Esophagus squamous epithelium (tissue), 5 donors: Measurements from ENCODE around the gene CCL1. TPM values are rescaled to one million over a fixed set of nuclear protein-coding genes. Genes with fewer than 3 reads are reported as not detected.

Experiments used
- DNase-seq: peaks from one replicate; lab custom pipeline; 2025; lab: John Stamatoyannopoulos, UW
- H3K27ac ChIP-seq, 4 donors: fragments of 200-600 bp; sonication (generic); one replicate each; pipeline ENCODE4 v1.5.1; 2016 to 2019; ENCODE audit warnings: mild to moderate bottlenecking in 1 of 4
- H3K27me3 ChIP-seq, 4 donors: fragments of 200-600 bp; sonication (generic); 1 replicate in 3 of 4; 2 replicates in 1 of 4; pipeline versions ENCODE4 v1.5.1 to v1.6.0; 2017 to 2021; ENCODE audit warnings: antibody characterized with exemption in 1 of 4
- H3K36me3 ChIP-seq, 3 donors: fragments of 200-600 bp; sonication (generic); one replicate each; pipeline ENCODE4 v1.5.1; 2016 to 2019
- H3K4me1 ChIP-seq, 3 donors: fragments of 200-600 bp; sonication (generic); one replicate each; pipeline ENCODE4 v1.5.1; 2017 to 2019
- H3K4me3 ChIP-seq, 4 donors: fragments of 200-600 bp; sonication (generic); 1 replicate in 3 of 4; 2 replicates in 1 of 4; pipeline ENCODE4 v1.5.1; 2016 to 2019; ENCODE audit warnings: mild to moderate bottlenecking in 2 of 4, moderate library complexity in 1 of 4
- H3K9me3 ChIP-seq, 3 donors: fragments of 200-600 bp; sonication (generic); one replicate each; pipeline ENCODE4 v1.5.1; 2016 to 2019
- CTCF ChIP-seq, 6 experiments: fragments of 450-650 bp in 4 of 6; fragments of 200-600 bp in 2 of 6; sonication (generic) in 2 of 6; IDR thresholded peaks; one replicate each; pipeline ENCODE4 v1.5.1; 2016 to 2019; ENCODE audit warnings: antibody characterized with exemption in 6 of 6, mild to moderate bottlenecking in 4 of 6, moderate library complexity in 4 of 6
- POLR2A ChIP-seq, 4 donors: fragments of 450-650 bp; IDR thresholded peaks; one replicate each; pipeline ENCODE4 v1.6.1; 2017; ENCODE audit warnings: antibody characterized with exemption in 4 of 4, mild to moderate bottlenecking in 4 of 4, moderate library complexity in 3 of 4
- WGBS, 2 donors: methylation state at CpG; one replicate each; pipeline ENCODE4 v1.1.5; 2018; 5-methylcytosine and 5-hydroxymethylcytosine counted together
- intact Hi-C: fragments of 100-400 bp; cut with DNase I; formaldehyde crosslinking; loops from one replicate; pipeline ENCODE4 v1.15.0; 2022
- total RNA-seq, 4 donors: library from RNA; depleted of rRNA; stranded (reverse); fragments of >200 nt; gene quantifications; one replicate each; pipeline ENCODE4 v1.1.0, GENCODE V29; 2016
- donor health status: DM: yes; HTN: yes; CAD: no.

CCL1 gene
- total RNA-seq, 4 donors from 2014 or later: not detected

DNA sequence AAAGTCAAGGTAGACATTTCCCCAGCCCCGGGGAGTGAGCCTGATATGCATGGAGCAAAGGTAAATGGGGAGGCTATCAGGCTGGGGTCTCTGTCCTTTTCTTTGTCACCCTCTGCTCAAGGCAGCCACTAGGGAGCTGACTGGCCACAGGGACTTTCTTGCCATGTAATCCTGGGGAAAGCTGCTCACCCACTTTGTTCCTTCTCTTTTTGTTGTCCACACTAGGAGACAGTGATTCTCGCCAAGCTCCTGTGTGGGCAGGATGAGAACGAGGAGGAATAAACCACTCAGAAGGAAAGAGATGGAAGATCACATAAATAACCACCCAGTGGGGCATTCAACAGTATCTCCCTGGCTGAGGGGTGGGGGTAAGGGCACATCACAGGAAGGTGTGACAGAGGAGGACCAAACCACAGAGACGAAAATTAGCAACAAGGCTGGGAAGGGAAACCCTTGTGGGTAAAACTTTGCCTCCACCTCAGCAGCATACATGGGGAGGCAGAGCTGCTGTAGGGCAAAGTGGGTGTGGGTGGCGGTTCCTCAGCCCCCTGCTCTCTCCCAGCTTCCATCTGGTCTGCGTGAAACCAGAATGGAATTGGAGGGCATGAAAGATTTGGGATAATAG lies 26.2 kb upstream of the CCL1 start:
- TF ChIP-seq CTCF (IDR thresholded peaks at IDR 0.05): no peak
- no peak for TF ChIP-seq POLR2A (IDR thresholded peaks at IDR 0.05)
- Histone ChIP-seq H3K27ac (no peak overlapping the region), H3K27me3 (peaks cover 0 to 30% (median 0%) of the 10 kb centered on the region in 4 donors), H3K36me3 (no peaks in the 10 kb centered on the region), H3K9me3 (no peaks in the 10 kb centered on the region), H3K4me1 (peaks cover 0 to 7% (median 0%) of the 10 kb centered on the region in 3 donors), H3K4me3 (no peak overlapping the region)
- WGBS, 2 donors: 55 to 64% methylated on average over 4 to 6 of the region's 6 CpGs
- no peak for DNase-seq
- intact Hi-C loops: no loop called here

DNA sequence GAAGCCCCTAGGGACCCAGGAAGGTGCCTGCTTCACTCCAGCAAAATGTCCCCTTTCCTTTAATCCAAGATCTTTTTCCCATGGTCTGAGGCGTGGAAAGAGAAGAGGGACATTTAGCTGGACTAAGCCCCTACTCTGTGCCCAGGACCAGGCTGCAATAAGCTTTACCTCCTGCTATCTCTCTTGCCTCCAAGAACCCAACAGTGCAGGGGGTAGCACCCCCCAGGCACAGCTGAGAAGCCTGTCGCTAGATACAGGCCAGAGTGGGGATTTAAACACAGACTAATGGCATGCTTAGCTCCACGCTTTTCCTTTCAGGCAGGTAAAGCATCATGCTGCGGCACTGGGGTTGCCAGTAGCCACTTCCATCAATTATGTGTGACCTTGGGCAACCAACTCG lies 24.5 kb upstream of the CCL1 start:
- no peak for DNase-seq
- no peak for TF ChIP-seq CTCF (IDR thresholded peaks at IDR 0.05)
- no peak for TF ChIP-seq POLR2A (IDR thresholded peaks at IDR 0.05)
- Histone ChIP-seq H3K27ac (no peak overlapping the region), H3K4me3 (no peak overlapping the region), H3K4me1 (peaks cover 0 to 7% (median 5%) of the 10 kb centered on the region in 3 donors), H3K36me3 (no peaks in the 10 kb centered on the region), H3K27me3 (peaks cover 0 to 38% (median 0%) of the 10 kb centered on the region in 4 donors), H3K9me3 (no peaks in the 10 kb centered on the region)
- intact Hi-C loops: no loop called here
- 52 to 62% methylated on average over 3 to 4 of the region's 5 CpGs for WGBS, 2 donors

DNA sequence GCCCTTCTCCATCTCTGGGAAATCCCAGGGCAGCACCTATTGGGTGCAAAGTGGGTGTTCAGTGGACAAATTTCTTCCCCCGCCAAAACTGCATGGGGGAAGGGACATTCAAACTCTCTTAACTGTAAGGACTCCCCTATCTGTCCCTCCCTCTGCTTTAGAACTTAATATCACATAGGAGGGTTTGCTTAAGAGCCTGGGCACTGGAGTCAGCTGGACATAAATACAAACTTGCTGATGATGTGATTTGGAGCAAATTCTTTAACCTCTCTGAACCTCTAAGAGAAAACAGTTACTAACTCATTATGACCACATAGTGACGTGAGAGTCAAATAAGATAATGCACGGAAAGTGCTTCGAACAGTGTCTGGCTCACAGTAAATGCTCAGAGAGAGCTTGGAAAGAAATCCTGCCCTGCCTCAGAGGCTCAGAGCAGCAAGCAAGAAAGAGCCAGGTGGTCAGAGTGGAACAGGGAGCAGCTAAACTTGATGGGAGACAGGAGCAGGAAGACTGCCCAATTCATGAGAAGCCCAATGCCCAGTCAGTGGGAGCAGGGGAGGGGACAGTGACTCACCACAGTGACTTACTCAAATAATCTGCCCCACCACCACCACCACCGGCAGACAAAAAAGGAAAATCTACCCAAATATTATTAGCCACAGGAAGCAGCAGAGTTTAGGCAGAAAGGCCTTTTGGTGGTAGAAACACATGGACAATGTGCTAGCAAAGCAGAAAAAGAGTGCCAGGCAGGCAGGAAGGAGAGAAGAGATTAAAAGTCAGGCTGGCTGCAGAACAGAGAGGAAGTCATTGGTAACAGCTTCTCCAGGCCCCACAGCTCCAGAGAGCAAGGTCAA lies 23.9 kb upstream of the CCL1 start:
- no peak for DNase-seq
- H3K4me1 ChIP-seq: peaks cover 0 to 8% (median 7%) of the 10 kb centered on the region in 3 donors
- intact Hi-C loops: no loop called here
- no peaks in the 10 kb centered on the region for H3K36me3 ChIP-seq
- no peaks in the 10 kb centered on the region for H3K9me3 ChIP-seq
- H3K27ac ChIP-seq: peak overlapping the region in 1 of 4 donors; percentile 8
- TF ChIP-seq POLR2A (IDR thresholded peaks at IDR 0.05) (no peak), CTCF (IDR thresholded peaks at IDR 0.05) (no peak)
- 61 to 70% methylated on average over 4 to 5 of the region's 5 CpGs for WGBS, 2 donors
- H3K4me3 ChIP-seq: no peak overlapping the region
- peaks cover 0 to 38% (median 0%) of the 10 kb centered on the region in 4 donors for H3K27me3 ChIP-seq

DNA sequence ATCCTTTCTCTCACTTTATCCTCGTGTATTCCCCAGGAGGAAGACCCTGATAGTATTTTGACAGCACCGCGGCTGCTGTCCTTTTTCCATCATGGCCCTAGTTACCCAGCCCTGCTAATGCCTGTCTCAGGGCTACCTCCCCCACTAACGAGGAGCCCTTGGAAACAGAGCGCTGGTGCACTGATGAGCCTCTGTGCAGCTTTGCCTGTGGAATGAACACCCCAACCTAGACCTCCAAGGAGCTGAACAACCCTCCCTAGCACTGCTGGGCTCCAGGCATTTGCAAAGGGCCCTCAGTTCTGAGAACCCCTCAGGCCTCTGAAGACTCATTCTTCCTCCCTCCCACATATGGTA lies 23.3 kb upstream of the CCL1 start:
- no peaks in the 10 kb centered on the region for H3K9me3 ChIP-seq
- H3K4me1 ChIP-seq: peaks cover 0 to 8% (median 7%) of the 10 kb centered on the region in 3 donors
- DNase-seq: no peak
- H3K27ac ChIP-seq: no peak overlapping the region
- peaks cover 0 to 38% (median 0%) of the 10 kb centered on the region in 4 donors for H3K27me3 ChIP-seq
- TF ChIP-seq CTCF (IDR thresholded peaks at IDR 0.05) (no peak), POLR2A (IDR thresholded peaks at IDR 0.05) (no peak)
- 67 to 70% methylated on average over 3 to 4 of the region's 5 CpGs for WGBS, 2 donors
- no peaks in the 10 kb centered on the region for H3K36me3 ChIP-seq
- intact Hi-C loops: no loop called here
- H3K4me3 ChIP-seq: no peak overlapping the region
